HG03175 (cell line): ENCODE data around the gene NFIA.

Experiments
- ATAC-seq: cut with Tn5 transposase; IDR thresholded peaks from one replicate; pipeline ENCODE4 v1.9.1; 2021; ENCODE audit warnings: mild to moderate bottlenecking, moderate library complexity; ENCODE audit not compliant: unreplicated experiment

The NFIA gene

GRCh38 chr1:61174060-61174795 lies 91.9 kb downstream of the NFIA start:
- ATAC-seq: no peak

DNA sequence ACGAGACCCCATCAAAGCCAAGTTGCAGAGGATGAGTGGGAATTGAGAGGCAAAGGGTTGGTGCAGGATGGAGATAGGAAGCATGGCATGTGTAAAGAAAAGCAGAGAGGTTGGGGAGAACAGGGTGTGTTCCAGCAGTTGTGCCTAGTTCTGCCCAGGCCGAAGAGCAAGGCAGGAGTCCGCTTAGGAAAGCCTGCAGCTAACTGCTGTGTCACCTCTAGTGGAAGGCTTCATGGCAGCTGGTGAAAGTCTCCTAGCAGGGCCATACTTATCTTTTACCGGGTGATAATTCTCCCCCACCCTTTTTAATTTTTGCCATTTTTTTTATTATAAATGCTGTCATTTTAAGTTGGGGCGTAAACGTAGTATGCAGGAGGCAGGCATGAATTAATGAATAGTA lies 93.6 kb downstream of the NFIA start:
- no peak for ATAC-seq

DNA sequence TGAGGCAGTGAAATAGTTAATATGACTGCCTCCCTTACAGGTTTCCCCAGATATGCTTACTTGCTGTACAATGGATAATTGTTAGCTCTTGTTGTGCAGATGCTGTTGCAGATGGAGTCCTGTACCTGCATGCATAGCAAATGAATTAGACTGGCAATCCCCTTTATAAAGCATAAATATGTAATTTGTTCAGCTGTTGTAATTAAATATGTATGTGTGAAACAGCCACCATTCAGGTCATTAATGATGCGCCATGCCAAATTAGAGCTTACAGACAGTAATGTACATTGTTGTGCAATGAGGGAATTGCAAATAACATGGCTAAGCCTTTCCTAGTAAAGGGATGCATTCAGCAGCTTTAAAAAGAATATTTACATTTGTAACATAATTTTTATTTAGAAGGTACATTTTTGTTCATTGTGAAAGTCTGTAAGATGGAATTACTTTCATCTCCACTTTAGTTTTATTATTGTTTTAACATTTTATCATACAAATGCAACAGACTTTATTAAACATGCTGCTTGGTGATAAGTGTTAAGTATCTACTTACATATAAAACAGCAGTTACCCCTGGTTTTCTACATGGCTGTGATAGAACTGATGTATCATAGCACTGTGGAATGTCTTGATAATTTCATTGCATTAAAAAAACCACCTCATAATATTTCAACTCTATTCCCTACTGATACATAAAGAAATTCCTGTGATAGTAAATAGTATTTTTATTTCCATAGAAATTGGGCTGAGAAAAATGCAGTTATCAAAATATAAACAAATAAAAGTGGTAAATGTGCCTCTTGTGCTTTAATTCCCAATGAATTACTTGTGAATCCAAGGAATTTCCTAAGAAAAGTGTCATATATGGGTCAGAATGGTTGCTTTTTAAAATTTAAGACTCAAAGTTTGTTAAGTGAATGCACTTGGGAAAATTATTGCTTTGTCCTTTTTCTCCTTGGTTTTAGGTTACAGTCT lies 99.0 kb downstream of the NFIA start:
- ATAC-seq: no peak

DNA sequence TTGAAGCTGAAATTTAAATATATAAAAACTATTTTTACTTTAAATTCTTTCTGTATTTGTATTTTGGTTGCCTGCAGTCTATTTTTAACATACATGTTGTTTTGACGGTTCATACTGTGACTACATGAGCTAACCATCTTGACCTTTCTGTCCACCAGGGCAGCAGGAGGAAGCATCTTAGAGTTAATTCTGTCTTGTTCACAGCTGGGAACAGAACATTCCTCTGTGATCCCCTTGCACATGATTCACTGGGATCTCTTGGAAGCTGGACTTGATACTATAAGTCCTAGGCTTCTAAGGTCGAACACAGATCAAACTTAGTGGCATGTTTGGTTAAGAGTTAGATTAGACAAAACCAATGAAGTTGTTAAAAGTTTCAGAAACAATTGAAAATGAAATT lies 99.7 kb downstream of the NFIA start:
- ATAC-seq: no peak

DNA sequence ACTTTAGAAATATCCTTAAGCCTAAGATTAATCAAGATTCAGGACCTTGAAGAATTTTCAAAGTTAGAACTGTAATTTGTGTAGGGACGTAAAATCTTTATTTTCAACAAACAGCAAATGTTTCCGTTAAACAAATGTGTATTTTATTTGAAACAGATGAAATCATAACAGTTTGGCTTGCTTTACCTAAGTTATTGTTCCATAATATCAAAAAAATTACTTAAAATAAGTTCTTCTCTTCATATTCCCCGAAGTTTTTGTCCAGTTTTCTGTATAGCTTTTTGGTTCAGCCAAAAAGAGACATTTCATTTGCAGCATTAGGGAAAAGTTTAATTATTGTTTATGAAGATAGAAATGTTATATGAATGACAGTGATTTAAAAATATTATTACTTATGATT lies 100.1 kb downstream of the NFIA start:
- no peak for ATAC-seq

- ATAC-seq: no peak
These were observed 101.2 kb downstream of the NFIA start for GRCh38 chr1:61183471-61184039.

- ATAC-seq: no peak
These were observed 101.8 kb downstream of the NFIA start for GRCh38 chr1:61184040-61184713.

GRCh38 chr1:61184714-61185106 lies 102.3 kb downstream of the NFIA start:
- ATAC-seq: no peak

GRCh38 chr1:61186753-61187152 lies 104.4 kb downstream of the NFIA start:
- ATAC-seq: no peak

DNA sequence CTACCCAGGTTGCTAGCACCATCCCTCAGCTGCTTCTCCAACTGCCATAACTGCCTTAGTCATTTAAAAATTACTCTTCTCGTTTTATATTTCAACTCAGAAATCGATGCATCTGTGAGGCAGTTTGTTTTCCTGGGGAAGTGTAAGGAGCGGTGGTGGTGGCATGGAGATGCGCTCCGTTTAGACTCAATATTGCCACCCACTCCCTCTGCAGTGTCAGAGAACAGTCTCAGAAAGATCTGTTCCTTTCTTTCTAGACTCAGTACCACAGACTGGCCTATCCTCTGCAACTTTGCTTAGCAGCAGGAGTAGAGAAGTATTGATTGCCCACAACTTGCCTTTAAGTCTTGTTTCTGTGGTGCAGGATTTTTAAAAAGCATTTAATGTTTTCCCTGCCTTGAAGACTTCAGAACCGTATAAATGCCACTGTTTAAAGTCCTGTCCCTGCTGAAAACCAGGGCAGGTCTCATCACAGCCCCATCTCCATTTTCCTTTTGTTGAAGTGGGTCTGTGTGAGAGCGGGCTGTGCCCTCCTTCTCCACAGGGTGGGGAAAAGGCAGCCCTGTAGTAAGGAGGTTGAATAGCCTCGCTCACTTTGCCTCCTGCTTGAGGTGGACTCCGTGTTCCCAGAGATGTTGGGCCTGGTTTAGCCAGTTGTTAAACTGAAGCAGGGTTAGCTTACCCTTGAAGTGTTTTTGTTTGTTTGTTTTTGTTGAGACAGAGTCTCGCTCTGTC lies 105.2 kb downstream of the NFIA start:
- no peak for ATAC-seq

- ATAC-seq: no peak
These were observed 107.8 kb downstream of the NFIA start for GRCh38 chr1:61190153-61190552.

- no peak for ATAC-seq
These were observed 108.5 kb downstream of the NFIA start for GRCh38 chr1:61190618-61191432.

DNA sequence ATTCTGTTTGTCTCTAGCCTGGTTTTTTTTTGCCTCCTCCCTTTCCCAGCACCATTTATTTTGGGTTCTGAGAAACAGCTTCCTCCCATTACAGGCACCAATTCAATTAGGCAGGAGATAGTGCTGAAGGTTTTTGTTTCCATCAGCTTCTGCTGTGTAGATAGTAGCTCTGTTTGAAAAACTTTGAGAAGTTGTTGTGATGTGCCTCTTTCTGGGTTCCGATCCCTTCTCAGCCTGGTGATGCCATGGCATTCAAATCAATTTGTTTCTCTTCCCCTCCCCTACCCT lies 109.0 kb downstream of the NFIA start:
- ATAC-seq: no peak

DNA sequence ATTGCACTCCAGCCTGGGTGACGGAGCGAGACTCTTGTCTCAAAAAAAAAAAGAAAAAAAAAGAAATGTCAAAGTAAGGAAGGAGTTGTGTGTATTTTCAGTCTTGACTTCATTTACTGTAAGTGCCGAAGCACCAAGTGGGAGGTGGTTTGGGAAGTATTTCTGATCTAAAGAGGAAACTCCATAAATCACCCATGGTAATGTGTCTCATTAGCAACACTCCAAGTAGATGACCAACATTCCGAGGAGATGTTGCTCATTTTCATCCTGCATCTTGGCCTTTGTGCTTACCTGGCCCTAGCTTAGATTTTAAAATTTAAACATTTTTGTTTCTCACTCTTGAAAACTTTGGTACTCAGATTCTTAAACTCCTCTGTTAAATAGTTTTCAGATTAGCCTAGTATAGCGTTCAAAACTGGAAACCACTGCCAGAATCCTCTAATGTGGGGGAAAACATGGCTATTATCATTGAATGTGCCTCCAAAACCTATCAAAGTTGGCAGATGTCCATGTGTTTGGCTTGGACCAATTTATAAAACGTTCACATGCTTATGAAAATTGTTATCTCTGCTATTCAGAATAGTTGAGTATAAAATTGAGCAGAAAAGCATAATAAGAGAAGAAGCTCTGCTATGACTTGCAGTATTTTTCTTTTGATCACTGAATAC lies 110.4 kb downstream of the NFIA start:
- no peak for ATAC-seq

GRCh38 chr1:61193808-61194207 lies 111.4 kb downstream of the NFIA start:
- no peak for ATAC-seq

DNA sequence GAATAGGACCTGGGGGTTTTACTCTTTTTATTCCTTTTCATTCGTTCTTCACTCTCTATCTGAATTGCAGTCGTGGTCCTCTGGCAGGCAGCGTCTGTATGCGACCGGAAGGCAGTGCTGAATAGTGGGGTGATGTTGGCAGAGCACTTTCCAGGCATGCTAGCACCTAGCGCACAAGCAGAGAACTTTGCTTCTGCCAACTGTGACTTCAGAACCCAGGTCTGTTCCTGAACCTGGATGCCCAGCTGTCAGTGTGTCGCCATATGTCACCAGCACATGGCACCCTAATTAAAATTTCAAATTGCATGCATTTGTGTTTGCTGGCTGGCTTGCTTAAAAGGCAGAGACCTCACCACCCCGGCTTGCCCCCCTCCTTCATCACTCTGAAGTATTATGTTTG lies 116.2 kb downstream of the NFIA start:
- ATAC-seq: no peak

DNA sequence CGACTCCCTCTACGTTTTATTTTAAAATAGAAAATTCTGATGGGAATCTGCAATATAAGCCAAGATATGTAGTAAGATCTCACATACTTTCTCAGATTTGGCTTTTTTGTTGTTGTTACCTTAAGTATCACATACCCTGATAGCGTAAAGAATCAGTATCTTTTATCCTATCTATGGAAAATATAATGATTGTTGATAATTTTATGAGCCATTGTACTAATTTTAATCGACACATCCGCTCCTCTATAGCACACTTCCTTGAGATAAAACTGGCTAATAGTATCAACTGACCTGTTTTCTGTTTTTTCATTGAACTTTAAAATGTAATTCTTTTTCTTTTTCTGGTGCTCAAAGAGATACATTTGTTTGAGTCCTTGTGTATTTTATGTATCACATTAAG lies 118.7 kb downstream of the NFIA start:
- no peak for ATAC-seq

- no peak for ATAC-seq
These were observed 120.7 kb downstream of the NFIA start for GRCh38 chr1:61202854-61203598.

GRCh38 chr1:61204528-61204927 lies 122.2 kb downstream of the NFIA start:
- no peak for ATAC-seq
